HK-2 (cell line): ENCODE data around the gene OSBPL10.
"Not testable (repeated sequence)": the region's sequence is repeated elsewhere in the genome, so short reads cannot be mapped to it uniquely, and the experiment has no call there.

Source experiments
- DNase-seq: peaks from one replicate; pipeline ENCODE4 v3.0.0-alpha.2; 2018; ENCODE audit not compliant: unreplicated experiment

OSBPL10 gene

DNA sequence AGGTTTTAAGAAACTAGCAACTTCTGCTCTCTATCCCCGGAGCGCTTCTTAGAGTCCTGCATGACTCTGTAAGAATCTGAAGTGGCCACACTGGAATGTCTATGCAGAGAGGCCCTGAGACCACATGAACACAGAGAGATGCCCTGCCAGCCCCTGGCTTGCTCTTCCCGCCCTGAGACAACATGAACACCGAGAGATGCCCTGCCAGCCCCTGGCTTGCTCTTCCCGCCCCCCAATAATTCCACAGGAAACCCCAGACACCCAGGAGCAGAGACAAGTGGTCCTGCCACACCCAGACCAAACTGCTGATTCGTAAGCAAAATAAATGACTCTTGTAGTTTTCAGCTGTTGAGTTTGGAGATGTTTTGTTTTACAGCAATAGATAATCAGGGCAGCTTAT lies 166.1 kb downstream of the OSBPL10 start:
- DNase-seq: no peak

DNA sequence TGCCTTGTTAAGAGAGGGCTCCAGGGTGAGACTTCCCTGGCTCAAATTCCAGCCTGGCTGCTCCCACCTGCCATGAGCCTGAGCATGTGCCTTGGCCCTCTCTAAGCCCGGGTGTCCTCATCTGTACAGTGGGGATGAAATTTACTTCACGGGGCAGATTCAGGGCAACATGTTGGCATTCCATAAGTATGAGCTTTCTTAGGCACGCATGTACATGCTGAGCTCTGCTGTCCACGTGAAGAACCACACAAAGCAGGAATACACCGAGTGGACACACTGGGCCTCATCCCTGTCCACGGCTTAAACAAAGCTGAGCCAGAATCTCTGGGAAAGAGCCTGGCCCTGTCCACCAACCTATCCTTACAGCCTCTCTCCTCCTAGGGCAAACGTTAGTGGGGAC lies 167.4 kb downstream of the OSBPL10 start:
- DNase-seq: no peak

DNA sequence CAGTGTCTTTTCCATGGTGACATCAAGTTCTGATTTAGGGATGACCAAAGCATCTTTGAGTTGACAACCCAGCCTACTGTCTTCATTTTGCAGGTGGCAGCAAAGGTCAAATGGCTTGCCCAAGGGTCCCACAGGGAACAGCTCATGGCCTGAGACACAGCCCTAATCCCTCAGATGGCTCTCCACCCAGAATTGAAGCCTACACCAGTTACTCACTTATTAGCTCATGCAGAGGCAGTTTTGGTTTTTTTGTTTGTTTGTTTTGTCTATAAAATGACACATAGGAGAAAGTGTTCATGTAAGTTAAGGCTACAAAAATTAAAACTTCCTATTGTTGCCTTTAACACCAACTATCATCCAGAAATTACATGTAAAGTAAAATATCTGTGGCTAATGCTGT lies 167.9 kb downstream of the OSBPL10 start:
- no peak for DNase-seq

- no peak for DNase-seq
Observed at GRCh38 chr3:31810991-31811433, 170.1 kb downstream of the OSBPL10 start.

DNA sequence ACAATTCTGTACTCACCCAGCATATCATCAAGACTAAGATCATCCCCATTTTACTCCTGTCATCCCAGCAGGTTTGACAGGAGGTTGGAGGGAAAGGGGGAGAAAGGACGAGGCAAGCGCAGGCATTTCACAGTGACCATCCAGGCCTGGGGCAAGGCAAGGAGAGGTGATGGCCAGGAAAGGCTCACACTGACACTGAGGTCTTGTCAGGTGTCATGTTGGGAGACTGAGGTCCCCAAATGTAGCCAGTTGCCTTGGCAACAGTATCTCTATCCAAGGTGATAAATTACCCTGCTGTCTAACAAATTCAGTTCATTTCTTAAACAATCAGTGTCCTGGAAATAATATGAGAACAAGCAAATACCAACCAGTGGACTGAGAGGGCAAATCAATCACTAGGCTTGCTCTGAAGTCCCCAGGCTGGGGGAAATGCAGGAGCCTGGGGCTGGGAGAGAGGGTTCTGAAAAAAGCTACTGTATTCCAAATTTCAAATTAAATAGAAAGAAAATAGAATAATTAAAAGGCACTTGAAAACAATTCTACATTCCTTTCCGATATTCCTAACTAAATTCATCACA lies 172.8 kb downstream of the OSBPL10 start:
- DNase-seq: no peak

DNA sequence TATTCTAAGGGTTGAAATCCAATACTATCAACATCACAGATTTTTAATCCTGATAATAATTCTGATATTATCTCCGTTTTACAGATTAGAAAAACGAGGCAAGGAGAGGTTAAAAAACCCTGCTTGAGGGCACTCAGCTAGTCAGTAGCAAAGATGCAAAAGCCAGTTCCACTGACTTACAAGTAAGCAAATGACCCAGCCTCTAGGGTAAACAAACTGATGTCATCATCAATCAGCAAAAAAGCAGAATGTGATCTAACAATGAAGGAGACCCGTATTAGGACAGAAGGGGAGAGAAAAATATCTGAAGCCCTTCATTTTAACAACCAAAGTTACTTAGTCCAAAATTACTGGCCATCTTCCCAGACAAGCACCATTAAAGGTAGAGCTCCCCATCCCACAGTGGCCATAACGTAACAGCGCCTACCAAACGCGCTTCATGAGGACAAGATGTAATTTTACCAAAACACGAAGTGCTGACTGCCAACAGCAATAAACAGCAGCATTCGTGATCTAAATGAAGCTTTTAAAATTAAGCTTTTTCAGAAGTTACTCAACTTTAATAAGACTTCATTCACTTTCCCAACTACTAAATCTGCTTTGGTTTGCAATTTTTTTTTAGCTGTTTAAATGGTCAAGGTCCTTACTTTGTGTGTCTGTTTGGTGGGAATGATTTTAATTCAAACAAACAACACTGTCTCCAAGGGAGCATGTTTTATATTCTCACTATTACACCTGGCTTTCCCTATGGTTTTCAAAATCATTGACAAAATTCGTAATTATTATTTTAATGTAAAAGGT lies 176.6 kb downstream of the OSBPL10 start:
- no peak for DNase-seq

DNA sequence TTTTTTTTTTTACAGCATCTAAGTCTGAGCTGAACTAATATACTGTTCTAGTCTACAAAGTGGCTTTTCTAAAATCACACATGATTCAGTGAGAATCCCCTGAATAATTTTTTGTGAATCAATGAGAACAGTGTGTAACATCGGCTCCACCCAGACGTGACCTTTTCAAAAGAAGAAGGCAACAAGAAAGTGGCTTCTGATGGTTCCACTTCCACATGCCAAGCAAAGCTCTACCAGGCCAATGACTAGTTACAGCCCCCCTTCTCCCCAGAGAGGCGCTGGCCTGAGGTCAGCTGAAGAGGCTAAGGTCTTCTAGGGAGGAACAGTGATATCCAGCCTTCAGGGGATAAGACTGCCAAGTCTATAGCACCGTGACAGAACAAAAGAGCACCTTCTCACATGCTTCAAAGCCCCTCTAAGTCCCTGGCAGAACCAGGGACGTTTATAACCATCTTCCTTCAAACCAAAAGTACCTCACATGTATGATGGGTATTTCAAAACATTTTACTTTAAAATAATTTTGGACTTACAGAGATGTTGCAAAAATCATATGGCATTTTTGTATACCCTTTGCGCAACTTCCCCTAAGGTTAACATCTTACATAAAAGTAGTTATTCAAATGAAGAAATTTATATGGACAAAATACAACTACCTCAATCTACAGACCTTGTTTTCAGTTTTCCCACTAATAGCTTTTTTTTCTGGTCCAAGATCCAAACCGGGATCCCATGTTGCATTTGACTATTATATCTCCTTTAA lies 177.9 kb downstream of the OSBPL10 start:
- DNase-seq: no peak

GRCh38 chr3:31800436-31800835 lies 180.6 kb downstream of the OSBPL10 start:
- no peak for DNase-seq

GRCh38 chr3:31798840-31799239 lies 182.2 kb downstream of the OSBPL10 start:
- DNase-seq: no peak

DNA sequence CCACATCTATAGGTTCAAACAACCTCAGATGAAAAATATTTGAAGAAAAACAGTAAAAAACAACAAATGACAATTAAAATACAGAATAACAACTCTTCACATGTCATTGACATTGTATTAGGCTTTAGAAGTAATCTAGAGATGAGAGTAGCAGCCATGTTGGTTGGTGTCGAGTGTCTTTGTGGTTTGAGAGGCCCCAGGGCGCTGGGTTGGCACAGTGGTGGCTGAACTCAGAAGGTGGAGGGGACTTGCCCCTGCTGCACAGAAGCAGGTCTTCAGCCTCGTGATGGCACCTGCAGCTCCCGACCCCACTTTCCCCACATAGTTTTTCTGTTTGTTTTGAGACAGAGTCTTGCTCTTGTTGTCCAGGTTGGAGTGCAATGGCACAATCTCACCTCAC lies 187.2 kb downstream of the OSBPL10 start:
- no peak for DNase-seq

GRCh38 chr3:31791090-31791430 lies 190.0 kb downstream of the OSBPL10 start:
- DNase-seq: no peak

DNA sequence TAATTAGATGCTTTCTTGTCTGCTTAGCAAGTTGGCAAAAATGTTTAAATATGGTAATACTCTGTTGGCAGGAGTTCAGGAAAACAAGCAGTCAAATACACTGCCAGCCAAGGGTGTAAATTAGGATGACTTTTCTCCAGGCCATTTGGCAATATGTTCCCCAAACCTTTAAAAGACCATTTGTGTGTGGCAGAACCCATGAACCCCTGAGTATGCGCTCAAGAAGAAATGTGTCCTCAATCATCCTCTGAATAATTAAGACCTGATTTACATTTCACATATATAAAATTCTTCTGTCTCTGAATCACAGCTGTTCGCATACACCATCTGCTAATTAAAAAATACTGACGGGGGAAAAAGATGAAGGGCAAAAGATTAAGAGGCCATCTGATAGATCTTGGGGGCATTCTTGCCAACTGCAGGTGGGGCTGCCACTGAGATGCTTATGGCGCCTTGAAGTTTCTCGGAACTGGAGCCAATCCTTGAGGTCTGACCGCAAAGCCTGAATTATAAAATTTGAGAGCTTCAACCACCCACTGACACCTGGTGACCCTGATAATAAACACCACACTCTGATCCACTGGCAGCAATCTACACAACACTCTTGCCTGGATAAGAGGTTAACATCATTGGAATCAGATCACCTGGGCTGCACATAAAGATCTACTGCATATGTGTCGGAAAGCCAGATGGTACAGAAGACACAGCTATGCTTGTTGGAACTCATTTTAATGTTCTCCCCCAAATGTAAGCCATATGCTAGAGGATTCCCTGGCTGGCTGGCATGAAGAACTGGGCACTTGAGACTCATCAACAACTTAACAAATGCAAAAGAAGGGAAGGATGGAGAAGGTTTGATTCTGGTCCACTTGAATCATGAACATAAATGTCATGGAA lies 190.6 kb downstream of the OSBPL10 start:
- DNase-seq: no peak

DNA sequence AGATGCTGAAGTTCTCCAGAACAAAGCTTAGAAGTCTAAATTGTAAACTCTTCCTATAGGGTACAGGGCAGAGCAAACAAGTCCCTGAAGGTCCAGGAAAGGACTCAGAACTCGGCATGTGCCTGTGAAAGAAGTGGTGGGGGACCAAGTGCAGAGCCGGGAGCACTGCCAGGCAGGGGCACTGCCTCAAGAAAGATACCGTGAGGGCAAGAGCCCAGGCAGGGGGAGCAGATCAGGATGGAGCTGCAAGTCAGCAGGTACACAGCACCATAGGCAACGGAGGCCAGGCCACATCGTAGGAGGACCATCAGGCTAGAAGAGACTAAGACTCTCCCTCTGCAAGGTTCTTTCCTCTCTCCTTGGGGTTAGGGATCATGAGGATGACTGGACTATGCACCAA lies 191.6 kb downstream of the OSBPL10 start:
- DNase-seq: no peak

DNA sequence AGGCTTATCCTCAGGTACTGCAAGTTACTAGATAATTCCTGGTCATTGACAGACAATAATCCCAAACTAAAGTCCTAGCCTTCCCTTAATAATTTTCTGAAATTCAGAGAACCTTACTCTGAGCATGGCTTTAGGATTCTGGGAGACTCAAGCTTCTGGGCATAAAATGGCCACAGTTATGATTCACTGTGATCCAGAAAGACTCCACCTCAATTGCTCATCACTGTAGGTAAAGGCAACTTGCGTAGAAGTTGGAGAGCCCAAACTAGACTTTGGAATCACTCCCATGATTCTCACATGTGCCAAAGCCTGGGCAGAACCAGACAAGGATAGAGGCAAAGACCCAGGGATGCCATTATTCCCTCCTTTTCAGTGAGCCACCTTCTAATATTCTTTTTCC lies 195.3 kb downstream of the OSBPL10 start:
- no peak for DNase-seq

DNA sequence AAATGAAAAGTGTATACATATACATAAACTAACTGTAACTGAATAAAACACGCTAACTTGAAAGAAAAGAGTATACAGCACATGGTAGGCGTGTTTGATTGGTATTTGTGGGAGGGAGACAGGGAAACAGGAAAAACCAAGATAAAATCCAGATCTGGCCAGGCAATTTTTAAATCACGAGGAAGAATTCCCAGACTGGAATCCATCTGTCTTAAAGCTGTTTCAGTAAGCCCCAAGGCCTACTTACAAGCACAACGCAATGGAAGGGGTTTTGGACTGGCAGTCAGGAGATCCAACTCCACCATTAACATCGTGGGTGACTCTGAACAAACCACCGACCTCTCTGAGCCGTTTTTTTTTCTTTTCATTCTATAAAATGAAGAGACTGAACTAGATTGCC lies 195.8 kb downstream of the OSBPL10 start:
- DNase-seq: no peak

DNA sequence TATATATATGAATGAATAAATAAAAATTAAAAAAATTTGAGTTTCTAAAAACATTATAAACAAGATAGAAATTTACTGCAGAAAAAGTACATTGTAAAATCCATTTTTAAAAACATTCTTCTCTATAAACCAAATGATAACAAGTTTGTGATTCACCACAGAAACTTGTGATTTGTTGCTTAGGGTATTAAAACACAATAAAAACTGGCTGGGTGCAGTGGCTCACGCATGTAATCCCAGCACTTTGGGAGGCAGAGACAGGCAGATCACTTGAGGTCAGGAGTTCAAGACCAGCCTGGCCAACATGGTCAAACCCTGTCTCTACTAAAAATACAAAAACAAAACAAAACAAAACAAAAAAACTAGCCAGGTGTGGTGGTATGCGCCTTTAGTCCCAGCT lies 197.2 kb downstream of the OSBPL10 start:
- not testable (repeated sequence) for DNase-seq

GRCh38 chr3:31782306-31782705 lies 198.8 kb downstream of the OSBPL10 start:
- DNase-seq: not testable (repeated sequence)

DNA sequence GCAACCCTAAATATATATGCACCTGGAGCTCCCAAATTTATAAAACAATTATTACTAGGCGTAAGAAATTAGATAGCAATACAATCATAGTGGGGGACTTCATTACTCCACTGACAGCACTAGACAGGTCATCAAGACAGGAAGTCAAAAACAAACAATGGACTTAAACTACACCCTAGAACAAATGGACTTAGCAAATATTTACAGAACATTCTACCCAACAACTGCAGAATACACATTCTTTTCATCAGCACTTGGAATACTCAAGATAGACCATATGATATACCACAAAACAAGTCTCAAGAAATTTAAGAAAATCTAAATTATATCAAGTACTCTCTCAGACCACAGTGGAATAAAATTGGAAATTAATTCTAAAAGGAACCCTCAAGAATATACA lies 201.5 kb downstream of the OSBPL10 start:
- no peak for DNase-seq

GRCh38 chr3:31777887-31778286 lies 203.2 kb downstream of the OSBPL10 start:
- no peak for DNase-seq

DNA sequence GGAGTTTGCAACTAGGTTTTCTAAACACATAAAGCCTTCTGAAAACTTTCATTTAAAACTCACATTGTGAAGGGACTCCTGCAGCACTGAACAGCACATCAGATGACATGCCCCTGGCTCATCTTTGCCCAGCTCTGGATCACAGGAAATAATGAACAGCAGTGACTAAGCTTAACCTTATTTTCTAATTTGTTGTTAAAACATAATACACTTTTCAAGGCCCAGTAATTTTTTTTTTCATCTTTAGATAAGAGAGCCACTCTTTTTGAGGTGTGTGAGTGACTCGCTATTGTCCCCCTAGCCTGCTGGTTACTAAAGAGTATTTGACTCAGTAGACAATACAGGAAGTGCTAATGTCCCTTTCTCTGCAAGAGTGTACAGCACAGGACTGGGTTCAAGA lies 204.0 kb downstream of the OSBPL10 start:
- no peak for DNase-seq

DNA sequence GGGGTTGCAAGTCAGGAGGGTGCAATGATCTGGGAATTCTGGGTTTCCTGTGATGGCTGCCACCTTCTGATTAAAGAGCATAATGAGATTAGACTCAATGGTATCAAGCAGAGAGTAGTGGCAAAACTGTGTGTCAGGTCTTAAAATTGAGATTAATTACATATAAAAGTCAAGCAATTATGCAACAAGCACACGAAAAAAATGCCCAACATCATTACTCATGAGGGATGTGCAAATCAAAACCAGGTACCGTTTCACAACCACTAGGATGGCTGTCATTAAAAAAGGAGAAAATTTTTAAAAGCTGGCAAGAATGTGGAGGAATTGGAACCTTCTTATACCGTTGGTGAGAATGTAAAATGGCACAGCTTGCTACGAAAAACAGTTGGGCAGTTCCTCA lies 205.0 kb downstream of the OSBPL10 start:
- DNase-seq: no peak

DNA sequence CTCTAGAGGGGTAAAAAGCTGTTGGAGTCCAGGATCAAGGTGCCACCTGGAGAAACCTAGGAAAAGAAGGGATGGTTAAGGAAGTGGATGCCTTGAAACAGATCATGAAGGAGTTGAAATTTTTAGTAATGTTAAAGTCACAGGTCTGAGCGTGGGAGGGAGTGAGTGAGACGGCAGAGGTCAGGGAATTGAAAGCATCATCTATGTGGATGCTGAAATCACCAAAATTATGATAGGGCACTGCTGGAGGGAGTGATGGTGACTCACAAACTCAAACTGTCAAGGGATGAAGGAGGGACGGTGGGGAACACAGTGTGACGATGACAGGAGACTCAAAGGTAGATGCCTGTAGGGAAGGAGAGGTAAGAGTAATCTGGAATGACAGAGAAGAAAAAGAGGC lies 205.7 kb downstream of the OSBPL10 start:
- no peak for DNase-seq
